ENCODE data around the gene TLR8.
A peak's percentile ranks its signal among the peaks of the same experiment; 100 is the strongest.

Gene TLR8

DNA sequence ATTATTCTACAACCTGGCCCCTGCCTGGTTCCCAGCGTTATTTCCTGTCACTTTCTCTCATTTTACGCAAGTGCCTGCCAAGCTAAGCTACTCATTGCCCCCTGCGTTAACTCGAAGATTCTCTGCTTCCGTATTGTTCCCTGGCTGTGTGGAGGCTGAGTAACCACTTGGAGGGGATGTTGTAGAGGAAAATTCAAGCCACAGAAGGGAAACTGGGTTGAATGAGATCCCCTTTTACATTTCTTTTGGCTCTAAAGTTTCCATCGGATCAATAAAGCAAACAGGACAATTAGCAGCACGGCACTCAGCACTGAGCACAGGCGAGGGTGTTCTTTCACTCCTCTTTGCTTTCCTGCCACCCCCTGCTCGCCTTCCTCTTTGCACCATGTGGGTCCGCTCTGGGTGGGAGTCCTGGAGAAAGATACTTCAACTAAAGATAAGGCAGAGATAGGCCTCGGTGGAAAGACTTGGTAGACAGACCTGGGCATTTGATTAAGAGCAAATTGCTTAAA, 64.3 kb downstream of the TLR8 start:
- DNase-seq, result peak; percentile 37

DNA sequence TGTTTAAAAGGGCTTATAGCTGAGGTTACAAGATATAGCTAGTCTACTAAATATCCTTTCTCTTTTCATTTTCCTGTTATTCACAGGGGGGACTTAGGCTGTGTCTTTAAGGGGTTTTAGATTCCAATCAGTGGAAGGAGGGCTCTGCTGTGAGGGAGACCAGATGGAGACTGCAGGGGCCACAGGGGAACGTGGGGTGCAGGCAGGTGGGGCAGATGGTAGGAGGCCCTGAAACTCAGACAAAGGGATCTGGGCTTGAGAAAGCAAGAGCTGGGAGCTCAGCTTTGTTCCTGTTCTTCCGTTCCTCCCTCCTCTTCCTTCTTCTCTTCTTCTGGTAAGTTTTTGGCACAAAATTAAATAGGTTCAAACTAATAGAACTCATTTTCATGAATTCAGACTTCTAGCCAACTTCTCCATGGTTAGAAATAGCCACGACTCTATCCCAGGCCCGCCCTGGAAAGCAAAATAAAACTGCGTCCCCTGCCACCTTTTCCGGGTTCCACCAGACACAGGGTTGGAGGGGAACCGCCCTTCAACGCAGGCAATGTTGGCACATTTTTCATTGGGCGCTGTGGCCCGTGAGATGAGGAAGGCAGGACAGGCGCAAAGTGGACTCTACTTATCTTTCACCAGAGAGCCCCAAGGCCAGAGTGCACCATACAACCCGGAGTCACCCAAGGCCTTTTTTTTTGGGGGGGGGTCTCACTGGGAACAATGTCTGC, 65.0 kb downstream of the TLR8 start:
- no peak for DNase-seq

DNA sequence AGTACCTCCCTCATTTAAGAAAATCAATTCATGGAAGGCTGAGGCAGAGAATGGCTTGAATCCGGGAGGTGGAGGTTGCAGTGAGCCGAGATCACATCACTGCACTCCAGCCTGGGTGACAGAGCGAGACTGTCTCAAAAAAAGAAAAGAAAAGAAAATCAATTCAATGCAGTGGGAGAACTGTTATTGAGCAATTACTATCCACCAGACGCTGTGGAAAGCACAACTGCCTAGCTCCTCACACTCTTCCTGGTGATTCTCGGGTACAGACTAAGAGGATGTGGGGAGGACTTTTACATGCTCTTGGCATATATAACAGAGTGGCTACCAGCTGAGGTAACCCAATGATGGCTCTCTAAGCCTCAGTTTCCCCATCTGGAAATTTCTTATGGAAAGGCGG, 65.8 kb downstream of the TLR8 start:
- no peak for DNase-seq
